Measurements from ENCODE around the gene C14orf132.

The C14orf132 gene

DNA sequence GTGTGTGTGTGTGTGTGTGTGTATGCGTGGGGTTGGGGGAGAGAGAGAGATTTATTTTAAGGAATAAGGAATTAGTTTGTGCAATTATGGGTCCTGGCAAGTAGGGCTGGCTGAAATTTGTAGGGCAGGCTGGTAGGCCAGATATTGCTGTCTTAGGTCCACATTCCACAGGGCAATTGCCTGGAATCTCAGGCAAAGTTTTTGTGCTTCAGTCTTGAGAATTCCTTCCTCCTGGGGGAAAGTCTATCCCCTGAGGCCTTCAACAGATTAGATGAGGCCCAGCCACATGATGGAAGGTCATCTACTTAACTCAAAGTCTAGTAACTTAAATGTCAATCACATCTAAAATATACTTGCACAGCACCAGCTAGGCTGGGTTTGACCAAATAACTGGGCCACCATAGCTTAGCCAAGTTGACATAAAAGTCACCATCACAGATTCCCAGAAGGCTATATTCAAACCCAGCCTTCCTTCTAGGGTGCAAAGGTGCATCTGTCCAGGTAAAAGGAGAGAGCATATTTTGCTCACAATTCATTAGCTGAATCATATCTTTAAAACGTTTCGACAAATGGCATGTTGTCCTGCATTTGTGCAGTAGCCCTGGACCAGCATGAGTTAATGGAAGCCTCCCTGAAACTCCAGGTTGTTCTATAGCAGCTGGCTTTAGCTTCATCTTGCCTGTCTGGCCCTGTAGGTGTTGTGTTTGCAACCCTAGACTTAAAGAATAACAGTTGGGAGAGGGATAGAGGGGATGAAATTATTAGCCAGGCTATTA lies 63.1 kb downstream of the C14orf132 start:
- no peak overlapping the region for H3K4me3 Mint-ChIP-seq
- H3K27ac Mint-ChIP-seq = no peak overlapping the region
- no peaks in the 10 kb centered on the region for H3K4me1 Mint-ChIP-seq (ENCODE audit: low read depth)
- no peaks in the 10 kb centered on the region for H3K27me3 Mint-ChIP-seq (ENCODE audit: low read depth)
- H3K36me3 Mint-ChIP-seq (ENCODE audit: low read depth) = no peaks in the 10 kb centered on the region
- no peaks in the 10 kb centered on the region for H3K9me3 Mint-ChIP-seq

DNA sequence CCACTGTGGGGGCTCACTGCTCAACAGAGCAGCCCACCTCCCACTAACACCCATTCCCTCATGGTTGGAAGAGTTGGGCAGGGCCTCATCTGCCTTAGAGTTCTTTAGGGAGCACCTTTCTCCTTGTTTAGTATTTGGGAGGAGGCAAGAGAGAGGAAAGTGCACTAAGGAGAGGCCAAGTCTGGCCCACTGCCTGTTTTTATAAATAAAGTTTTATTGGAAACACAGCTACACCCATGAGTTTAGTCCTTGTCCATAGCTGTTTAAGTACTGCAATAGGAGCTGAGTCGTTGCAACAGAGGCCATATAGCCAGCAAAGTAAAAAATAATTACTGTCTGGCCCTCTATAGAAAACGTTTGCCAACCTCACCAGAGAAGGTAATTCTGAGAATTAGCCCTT lies 63.9 kb downstream of the C14orf132 start:
- no peak overlapping the region for H3K4me3 Mint-ChIP-seq
- H3K36me3 Mint-ChIP-seq (ENCODE audit: low read depth) = no peaks in the 10 kb centered on the region
- no peaks in the 10 kb centered on the region for H3K9me3 Mint-ChIP-seq
- no peak overlapping the region for H3K27ac Mint-ChIP-seq
- no peaks in the 10 kb centered on the region for H3K4me1 Mint-ChIP-seq (ENCODE audit: low read depth)
- no peaks in the 10 kb centered on the region for H3K27me3 Mint-ChIP-seq (ENCODE audit: low read depth)

DNA sequence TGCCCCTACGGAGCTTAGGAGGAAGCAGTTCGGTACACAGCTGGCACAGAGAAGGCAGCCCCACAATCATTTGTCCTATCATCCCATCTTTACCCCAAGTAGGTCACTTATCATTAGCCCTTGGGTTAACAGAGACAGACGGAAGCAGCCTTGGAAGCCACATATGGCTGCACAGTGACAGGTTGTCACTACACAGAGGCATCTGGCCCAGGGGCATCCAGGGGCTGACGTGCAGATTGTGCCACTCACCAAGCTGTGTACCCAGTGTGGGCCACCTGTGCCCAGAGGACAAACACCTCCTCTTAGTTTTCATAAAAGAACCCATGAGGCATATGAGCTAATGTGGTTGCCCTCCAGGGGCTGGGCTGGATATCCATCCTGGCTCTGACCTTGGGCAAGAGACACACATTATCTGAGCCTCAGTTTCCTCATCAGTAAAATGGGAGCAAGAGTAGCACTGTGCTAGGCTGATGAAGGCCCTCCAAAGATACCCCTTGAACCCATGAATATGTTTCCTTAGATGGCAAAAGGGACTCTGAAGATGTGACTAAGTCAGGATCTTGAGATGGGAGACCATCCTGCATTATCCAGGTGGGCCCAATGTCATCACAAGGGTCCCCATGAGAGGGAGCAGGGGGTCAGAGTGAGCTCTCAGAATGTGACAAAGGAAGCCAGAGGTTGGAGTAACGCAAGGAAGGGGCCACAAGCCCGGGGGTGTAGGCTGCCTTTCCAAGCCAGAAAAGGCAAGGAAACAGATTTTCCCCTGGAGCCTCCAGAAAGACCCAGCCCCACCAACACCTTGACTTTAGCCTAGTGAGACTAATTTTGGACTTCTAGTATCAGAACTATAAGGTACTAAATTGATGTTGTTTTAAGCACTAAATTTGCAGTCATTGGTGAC lies 64.6 kb downstream of the C14orf132 start:
- Mint-ChIP-seq H3K9me3 (no peaks in the 10 kb centered on the region), H3K36me3 (ENCODE audit: low read depth) (no peaks in the 10 kb centered on the region), H3K27ac (no peak overlapping the region), H3K4me3 (no peak overlapping the region), H3K4me1 (ENCODE audit: low read depth) (no peaks in the 10 kb centered on the region), H3K27me3 (ENCODE audit: low read depth) (no peaks in the 10 kb centered on the region)

DNA sequence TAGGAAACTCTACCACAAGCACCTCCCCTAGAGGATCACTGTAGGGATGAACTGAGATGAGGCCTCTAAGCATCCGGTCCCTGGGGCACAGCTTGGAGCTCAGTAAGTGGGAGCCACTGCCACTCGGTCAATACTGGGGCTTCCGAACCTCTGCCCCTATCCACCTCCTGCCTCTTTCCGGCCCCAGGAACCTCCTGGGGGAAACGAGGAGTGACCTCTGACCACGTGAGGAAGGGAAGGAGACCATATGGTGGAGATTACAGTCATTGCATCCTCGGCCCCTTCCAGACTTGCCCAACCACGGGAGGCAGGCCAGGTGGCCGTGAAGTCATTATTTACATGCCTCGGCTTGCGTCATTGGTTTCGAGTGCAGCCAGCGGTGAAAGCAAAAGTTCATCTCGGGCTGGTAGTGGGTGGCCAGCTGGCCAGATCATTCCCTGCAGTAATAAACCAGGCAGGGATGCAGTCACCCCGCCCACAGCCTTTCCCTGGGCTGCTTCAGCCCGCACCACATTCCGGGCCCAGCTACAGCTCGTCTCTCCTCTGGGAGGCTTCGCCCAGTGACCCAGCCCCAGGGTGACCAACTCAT lies 65.4 kb downstream of the C14orf132 start:
- Mint-ChIP-seq H3K9me3 (no peaks in the 10 kb centered on the region), H3K4me3 (no peak overlapping the region), H3K4me1 (ENCODE audit: low read depth) (no peaks in the 10 kb centered on the region), H3K27ac (no peak overlapping the region), H3K27me3 (ENCODE audit: low read depth) (no peaks in the 10 kb centered on the region), H3K36me3 (ENCODE audit: low read depth) (no peaks in the 10 kb centered on the region)

DNA sequence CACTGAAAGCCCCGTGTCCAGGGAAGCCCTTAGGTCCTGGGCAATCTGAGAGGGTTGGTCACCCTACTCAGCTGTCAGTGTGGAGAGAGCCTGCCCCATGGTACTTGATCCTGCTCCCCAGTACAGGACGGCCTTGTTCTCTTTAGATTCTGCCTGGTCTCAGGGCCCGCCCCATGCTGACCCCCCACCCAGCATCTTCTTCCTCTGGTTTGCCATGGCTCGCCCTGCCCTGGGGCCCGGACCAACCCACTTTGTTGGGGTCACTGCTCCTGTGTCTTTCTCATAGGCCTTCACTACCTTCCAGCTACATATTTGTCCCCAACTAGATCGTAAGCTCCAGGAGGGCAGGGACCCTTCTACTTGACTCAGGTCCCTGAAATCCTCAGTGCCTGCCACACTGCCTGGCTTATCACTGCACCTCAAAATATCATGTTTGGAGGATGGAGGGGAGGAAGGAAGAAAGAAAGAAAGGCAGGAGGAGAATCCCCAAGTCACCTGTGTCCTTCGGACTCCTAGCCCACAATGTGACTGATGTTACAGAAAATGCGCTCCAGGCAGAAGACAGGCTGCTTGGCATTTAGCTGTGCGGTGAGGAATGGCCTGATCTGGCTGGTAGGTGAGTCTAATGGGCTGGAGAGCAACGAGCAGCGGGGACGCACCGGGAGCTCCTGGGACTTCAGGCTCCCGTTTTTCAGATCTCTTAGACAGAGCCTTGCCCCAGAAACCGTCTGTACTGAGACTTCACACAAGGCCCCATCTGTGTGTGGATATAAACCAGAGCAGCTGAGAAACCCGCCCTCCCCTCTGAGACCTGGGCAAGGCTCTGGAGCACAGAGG lies 66.1 kb downstream of the C14orf132 start:
- H3K36me3 Mint-ChIP-seq (ENCODE audit: low read depth) = no peaks in the 10 kb centered on the region
- no peaks in the 10 kb centered on the region for H3K27me3 Mint-ChIP-seq (ENCODE audit: low read depth)

DNA sequence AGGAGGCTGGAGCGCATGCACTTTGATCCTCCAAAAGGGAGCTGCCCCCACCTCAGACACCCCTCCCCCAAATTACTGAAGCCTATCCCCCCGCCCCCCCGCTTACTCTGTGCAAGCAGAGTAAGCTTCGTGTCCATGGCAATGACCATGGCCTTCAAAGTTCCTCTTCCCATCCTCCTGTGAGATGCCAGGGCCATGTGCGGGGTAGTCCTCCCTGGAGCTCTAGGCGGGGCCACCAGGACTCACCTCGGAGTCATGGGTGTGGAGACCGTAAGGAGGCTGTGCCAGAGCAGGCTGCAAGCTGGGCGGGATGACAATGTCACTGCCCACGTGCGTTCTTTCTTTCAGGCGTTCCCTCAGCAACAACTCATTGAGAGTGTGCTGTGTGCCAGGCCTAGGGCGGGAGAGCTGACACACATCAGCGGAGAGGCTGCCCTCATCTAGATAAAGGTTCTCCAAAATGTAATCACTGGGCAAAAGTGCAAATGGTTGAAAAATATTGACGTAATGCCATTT lies 66.8 kb downstream of the C14orf132 start:
- Mint-ChIP-seq H3K27me3 (ENCODE audit: low read depth) (no peaks in the 10 kb centered on the region), H3K9me3 (no peaks in the 10 kb centered on the region), H3K27ac (no peak overlapping the region), H3K36me3 (ENCODE audit: low read depth) (no peaks in the 10 kb centered on the region), H3K4me3 (no peak overlapping the region), H3K4me1 (ENCODE audit: low read depth) (no peaks in the 10 kb centered on the region)

More for the DNA sequence above, 66.1 kb downstream of the C14orf132 start:
- H3K27ac Mint-ChIP-seq = no peak overlapping the region
- H3K4me3 Mint-ChIP-seq = no peak overlapping the region
- no peaks in the 10 kb centered on the region for H3K9me3 Mint-ChIP-seq
- H3K4me1 Mint-ChIP-seq (ENCODE audit: low read depth) = no peaks in the 10 kb centered on the region

DNA sequence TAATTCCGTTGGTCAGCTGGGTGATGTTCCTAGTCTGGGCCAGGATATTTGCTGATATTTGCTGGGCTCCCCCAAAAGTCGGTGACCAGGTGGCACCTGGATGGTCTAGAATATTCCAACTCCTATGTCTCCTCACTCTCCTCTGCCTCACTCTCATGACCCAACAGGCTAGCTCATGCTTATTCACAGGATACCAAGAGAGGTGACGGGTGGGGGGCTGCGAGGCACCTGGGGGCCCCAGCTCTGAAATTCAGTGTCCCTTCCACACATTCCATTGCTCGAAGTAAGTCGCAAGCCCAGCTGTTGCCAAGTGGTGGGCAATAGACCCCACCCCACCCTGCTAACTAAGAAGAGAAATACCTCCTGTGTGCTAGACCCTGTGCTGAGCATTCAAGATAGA lies 67.7 kb downstream of the C14orf132 start:
- Mint-ChIP-seq H3K9me3 (no peaks in the 10 kb centered on the region), H3K4me3 (no peak overlapping the region), H3K27ac (no peak overlapping the region), H3K4me1 (ENCODE audit: low read depth) (no peaks in the 10 kb centered on the region), H3K36me3 (ENCODE audit: low read depth) (no peaks in the 10 kb centered on the region), H3K27me3 (ENCODE audit: low read depth) (no peaks in the 10 kb centered on the region)

DNA sequence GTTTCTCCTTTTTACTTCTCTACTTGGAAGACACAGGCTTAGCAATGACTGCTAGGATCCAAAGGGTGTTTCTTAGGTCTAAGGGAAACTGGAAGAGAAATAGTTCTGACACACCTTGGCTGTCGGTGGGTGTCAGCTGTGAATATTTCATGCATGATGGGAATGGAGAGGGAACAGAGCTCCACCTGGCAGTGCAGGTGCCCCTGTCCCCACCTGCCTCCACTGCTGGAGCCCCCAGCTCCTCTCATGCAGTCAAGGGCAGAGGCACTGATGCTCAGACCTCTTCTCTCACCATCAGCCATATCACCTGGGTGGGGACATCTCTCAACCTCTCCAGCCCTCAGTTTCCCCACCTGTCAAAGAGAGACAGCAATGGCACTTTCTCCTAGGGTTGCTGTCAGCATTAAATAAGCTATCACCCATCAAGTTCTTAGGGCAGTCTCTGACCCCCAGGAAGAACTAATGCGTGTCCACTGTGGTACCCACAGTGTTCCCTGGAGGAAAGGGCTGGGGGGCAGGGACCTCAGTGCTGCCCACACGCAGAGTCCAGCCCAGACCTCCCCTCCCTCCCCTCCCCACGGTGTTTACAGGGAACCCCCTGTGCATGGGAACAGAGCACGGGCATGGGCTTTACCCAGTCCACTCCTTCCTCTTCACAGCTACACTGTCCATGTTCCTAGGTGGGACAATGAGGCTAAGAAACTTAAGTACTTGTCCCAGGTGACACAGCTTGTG lies 69.1 kb downstream of the C14orf132 start:
- H3K4me1 Mint-ChIP-seq (ENCODE audit: low read depth) = no peaks in the 10 kb centered on the region
- H3K9me3 Mint-ChIP-seq = no peaks in the 10 kb centered on the region
- no peaks in the 10 kb centered on the region for H3K27me3 Mint-ChIP-seq (ENCODE audit: low read depth)
- H3K4me3 Mint-ChIP-seq = no peak overlapping the region
- H3K36me3 Mint-ChIP-seq (ENCODE audit: low read depth) = no peaks in the 10 kb centered on the region
- no peak overlapping the region for H3K27ac Mint-ChIP-seq

DNA sequence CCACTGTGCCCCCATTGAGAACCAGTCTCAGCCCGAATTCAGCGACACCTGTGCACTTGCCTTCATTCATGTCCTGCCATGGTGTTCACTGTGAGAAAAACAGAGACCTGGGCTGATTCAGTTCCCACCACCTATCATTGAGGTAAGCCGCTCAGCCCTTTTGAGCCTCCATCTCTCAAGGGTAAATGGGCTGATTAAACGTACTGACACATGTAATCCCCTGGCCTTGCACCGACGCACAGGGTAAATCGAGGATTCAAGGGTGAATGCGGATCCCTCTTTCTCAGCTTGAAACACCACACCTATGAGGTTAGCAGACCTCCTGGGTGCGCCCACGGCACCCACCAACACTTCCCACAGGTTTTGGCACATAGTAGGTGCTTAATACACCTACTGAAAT lies 69.7 kb downstream of the C14orf132 start:
- peaks cover under 1% of the 10 kb centered on the region for H3K9me3 Mint-ChIP-seq
- H3K4me1 Mint-ChIP-seq (ENCODE audit: low read depth) = no peaks in the 10 kb centered on the region
- H3K27me3 Mint-ChIP-seq (ENCODE audit: low read depth) = no peaks in the 10 kb centered on the region
- no peak overlapping the region for H3K4me3 Mint-ChIP-seq
- H3K36me3 Mint-ChIP-seq (ENCODE audit: low read depth) = no peaks in the 10 kb centered on the region
- H3K27ac Mint-ChIP-seq = no peak overlapping the region

DNA sequence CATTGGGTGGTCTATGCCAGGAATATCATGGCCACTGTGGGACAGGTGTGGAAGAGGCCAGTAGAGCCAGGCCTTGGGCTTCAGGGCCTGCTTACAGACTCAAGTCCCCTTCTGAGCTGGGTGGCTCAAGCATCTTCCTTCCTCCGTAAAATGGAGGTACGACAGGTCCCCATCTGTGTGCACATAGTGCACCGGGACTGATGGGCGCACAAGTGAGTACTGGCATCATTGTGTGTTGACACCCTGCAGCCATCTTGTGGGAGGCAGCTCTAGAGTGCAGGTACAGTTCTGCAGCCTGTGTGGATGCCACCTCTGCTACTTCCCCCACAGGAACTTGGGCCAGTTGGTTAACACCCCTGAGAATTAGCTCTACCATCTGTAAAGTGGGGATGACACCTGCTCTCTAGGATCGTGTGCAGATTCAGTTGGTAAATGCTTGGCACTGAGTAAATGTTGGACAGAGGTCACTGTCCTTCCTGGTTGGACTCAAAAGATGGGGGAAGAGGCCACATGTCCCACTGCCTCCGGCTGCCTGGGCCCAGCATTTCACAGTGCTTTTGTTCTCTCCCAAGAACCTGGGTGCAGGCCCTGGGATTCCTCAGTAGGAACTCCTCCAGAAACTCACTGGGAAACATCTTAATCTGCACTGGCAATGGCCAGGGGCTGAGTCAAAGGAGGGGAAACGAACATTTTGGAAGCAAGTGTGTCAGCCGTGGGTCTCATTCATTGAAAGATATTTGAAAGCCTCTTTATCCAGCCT lies 70.6 kb downstream of the C14orf132 start:
- peaks cover 9% of the 10 kb centered on the region for H3K9me3 Mint-ChIP-seq

DNA sequence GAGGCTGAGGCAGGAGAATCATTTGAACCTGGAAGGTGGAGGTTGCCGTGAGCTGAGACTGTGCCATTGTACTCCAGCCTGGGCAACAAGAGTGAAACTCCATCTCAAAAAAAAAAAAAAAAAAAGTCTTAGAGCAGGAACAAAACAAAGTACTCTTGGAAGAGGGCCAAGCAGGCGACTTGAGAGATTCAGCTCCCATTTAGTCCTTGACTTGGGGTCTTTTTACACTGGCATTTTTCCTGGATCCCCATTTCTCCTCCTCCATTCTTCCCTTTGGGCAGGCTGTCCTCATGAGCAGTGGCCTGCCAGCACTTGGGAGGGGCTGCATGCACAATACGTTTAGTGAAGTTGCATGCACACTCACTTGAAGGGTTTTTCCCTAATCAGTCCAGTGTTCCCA lies 72.9 kb downstream of the C14orf132 start:
- no peaks in the 10 kb centered on the region for H3K27me3 Mint-ChIP-seq (ENCODE audit: low read depth)
- no peak overlapping the region for H3K27ac Mint-ChIP-seq
- peaks cover 2% of the 10 kb centered on the region for H3K4me1 Mint-ChIP-seq (ENCODE audit: low read depth)
- H3K9me3 Mint-ChIP-seq = peaks cover 13% of the 10 kb centered on the region
- no peak overlapping the region for H3K4me3 Mint-ChIP-seq
- H3K36me3 Mint-ChIP-seq (ENCODE audit: low read depth) = no peaks in the 10 kb centered on the region

More for the DNA sequence above, 70.6 kb downstream of the C14orf132 start:
- Mint-ChIP-seq H3K4me3 (no peak overlapping the region), H3K4me1 (ENCODE audit: low read depth) (no peaks in the 10 kb centered on the region), H3K27ac (no peak overlapping the region), H3K27me3 (ENCODE audit: low read depth) (no peaks in the 10 kb centered on the region), H3K36me3 (ENCODE audit: low read depth) (no peaks in the 10 kb centered on the region)

DNA sequence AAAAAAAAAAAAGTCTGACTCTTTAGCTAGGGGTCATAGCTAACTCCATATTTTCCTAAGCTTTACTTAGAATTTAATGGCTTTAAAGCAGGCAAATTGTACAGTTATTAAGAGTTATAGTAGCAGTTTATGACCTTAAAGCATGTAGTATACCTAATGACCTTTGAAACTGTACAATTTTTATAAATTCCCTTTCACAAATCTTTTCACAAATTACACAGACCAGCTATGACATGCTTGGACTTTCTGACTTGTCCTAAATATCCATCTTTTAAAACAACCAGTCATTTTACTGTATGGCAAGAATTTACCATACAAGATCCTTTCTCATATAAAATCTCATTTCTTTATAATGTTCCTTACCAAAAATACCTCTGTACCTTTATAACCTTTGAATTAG lies 74.8 kb downstream of the C14orf132 start:
- no peak overlapping the region for H3K27ac Mint-ChIP-seq
- H3K4me1 Mint-ChIP-seq (ENCODE audit: low read depth) = peaks cover 5% of the 10 kb centered on the region
- no peaks in the 10 kb centered on the region for H3K36me3 Mint-ChIP-seq (ENCODE audit: low read depth)
- H3K9me3 Mint-ChIP-seq = peaks cover 13% of the 10 kb centered on the region
- no peaks in the 10 kb centered on the region for H3K27me3 Mint-ChIP-seq (ENCODE audit: low read depth)
- no peak overlapping the region for H3K4me3 Mint-ChIP-seq
